ENCODE results near the gene BRINP2. TPM values are rescaled to one million over a fixed set of nuclear protein-coding genes. Genes with fewer than 3 reads are reported as not detected.

Gene BRINP2
- total and polyA plus RNA-seq, 2 of the 4 experiments (the other 2 are of a cell fraction) = not detected

GRCh38 chr1:177132141-177132540, 38.6 kb upstream of the BRINP2 start:
- no TSS peak for BruUV-seq (replicated peaks)
- Histone ChIP-seq H4K20me1 (ENCODE audit: insufficient read depth, low read length) (no peaks in the 10 kb centered on the region), H2BK15ac (ENCODE audit: low read depth, low read length) (no peak overlapping the region), H3K56ac (ENCODE audit: extremely low read depth, insufficient read depth, low read length) (no peak overlapping the region), H2AFZ (replicated peaks; ENCODE audit: low read length, poor library complexity) (no peak overlapping the region), H2BK120ac (ENCODE audit: low read depth, low read length) (no peak overlapping the region), H3K4me3 (ENCODE audit: insufficient read depth, low read depth, low read length) (no peak overlapping the region), H3K4me2 (ENCODE audit: low read depth, low read length) (no peak overlapping the region), H3K4ac (ENCODE audit: low read depth, low read length) (no peak overlapping the region), H4K91ac (ENCODE audit: insufficient read depth, low read depth, low read length) (no peak overlapping the region), H2BK5ac (ENCODE audit: low read depth, low read length, poor library complexity, severe bottlenecking) (no peak overlapping the region), H3K9me3 (ENCODE audit: control insufficient read depth, insufficient read depth, low read length) (no peaks in the 10 kb centered on the region), H3K36me3 (ENCODE audit: control insufficient read depth, insufficient read depth, low read length) (no peaks in the 10 kb centered on the region), H3K27ac (ENCODE audit: insufficient read depth, low read length) (no peak overlapping the region), H3K18ac (ENCODE audit: low read depth, low read length) (no peak overlapping the region), H4K5ac (ENCODE audit: low read depth, low read length) (no peak overlapping the region), H3K79me1 (ENCODE audit: low read depth in 1 of 2, low read length in 2 of 2) (no peaks in the 10 kb centered on the region), H2BK20ac (ENCODE audit: low read depth, low read length) (no peak overlapping the region), H3K9me1 (ENCODE audit: insufficient read depth, low read length) (no peaks in the 10 kb centered on the region), H3K14ac (replicated peaks; ENCODE audit: low read depth, low read length) (no peak overlapping the region), H3K9ac (ENCODE audit: low read depth, low read length) (no peak overlapping the region), H3K27me3 (ENCODE audit: control insufficient read depth, insufficient read depth, low read length) (no peaks in the 10 kb centered on the region), H3K4me1 (ENCODE audit: control insufficient read depth, insufficient read depth, low read length) (no peaks in the 10 kb centered on the region), H2AK9ac (replicated peaks; ENCODE audit: low read depth, low read length, poor library complexity) (no peak overlapping the region), H3K23ac (ENCODE audit: low read depth, low read length) (no peak overlapping the region), H4K8ac (ENCODE audit: low read depth in 2 of 2, low read length in 2 of 2) (no peak overlapping the region), H2AK5ac (ENCODE audit: low read depth, low read length) (no peak overlapping the region)
- in situ Hi-C loops (cut with MboI; ENCODE audit: low sequenced_read_pairs) (no loop called here), intact Hi-C loops (cut with micrococcal nuclease) (no loop called here), dilution Hi-C loops (cut with HindIII; ENCODE audit: low sequenced_read_pairs, unreplicated experiment) (no loop called here)
- TF ChIP-seq POLR2A (IDR thresholded peaks at IDR 0.05; ENCODE audit: low read depth, low read length) = no peak
- no peak for TF ChIP-seq MXI1 (IDR thresholded peaks at IDR 0.05; ENCODE audit: borderline replicate concordance, low read depth, low read length)
- TF ChIP-seq RFX5 (IDR thresholded peaks at IDR 0.05; ENCODE audit: low read depth, low read length) = no peak
- ChIA-PET CTCF (no interaction called here), POLR2A (ENCODE audit: unreplicated experiment) (no interaction called here)
- DNase-seq (no peak), ATAC-seq (ENCODE audit: low read depth) (no peak)
- WGBS, 2 experiments (ENCODE audit: extremely low coverage in 2 of 2, insufficient read length in 1 of 2) = no CpG with 5 or more reads among the region's 2 CpGs

Measured in IMR-90 (cell line).